ENCODE results near the gene NELFE. TPM values are rescaled to one million over a fixed set of nuclear protein-coding genes. Genes with fewer than 3 reads are reported as not detected.
"Not testable (repeated sequence)": the region's sequence is repeated elsewhere in the genome, so short reads cannot be mapped to it uniquely, and the experiment has no call there.

NELFE gene, protein sequence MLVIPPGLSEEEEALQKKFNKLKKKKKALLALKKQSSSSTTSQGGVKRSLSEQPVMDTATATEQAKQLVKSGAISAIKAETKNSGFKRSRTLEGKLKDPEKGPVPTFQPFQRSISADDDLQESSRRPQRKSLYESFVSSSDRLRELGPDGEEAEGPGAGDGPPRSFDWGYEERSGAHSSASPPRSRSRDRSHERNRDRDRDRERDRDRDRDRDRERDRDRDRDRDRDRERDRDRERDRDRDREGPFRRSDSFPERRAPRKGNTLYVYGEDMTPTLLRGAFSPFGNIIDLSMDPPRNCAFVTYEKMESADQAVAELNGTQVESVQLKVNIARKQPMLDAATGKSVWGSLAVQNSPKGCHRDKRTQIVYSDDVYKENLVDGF
- total RNA-seq, result 41.9 TPM
- long read RNA-seq, transcript NELFE-202 (11 exons, 1,584 nt), result major isoform, 29 of 42 reads
- long read RNA-seq, partial matches to known transcripts, result 6 of 42 reads
- long read RNA-seq, other reads (novel, unspliced or antisense), result 7 of 42 reads

DNA sequence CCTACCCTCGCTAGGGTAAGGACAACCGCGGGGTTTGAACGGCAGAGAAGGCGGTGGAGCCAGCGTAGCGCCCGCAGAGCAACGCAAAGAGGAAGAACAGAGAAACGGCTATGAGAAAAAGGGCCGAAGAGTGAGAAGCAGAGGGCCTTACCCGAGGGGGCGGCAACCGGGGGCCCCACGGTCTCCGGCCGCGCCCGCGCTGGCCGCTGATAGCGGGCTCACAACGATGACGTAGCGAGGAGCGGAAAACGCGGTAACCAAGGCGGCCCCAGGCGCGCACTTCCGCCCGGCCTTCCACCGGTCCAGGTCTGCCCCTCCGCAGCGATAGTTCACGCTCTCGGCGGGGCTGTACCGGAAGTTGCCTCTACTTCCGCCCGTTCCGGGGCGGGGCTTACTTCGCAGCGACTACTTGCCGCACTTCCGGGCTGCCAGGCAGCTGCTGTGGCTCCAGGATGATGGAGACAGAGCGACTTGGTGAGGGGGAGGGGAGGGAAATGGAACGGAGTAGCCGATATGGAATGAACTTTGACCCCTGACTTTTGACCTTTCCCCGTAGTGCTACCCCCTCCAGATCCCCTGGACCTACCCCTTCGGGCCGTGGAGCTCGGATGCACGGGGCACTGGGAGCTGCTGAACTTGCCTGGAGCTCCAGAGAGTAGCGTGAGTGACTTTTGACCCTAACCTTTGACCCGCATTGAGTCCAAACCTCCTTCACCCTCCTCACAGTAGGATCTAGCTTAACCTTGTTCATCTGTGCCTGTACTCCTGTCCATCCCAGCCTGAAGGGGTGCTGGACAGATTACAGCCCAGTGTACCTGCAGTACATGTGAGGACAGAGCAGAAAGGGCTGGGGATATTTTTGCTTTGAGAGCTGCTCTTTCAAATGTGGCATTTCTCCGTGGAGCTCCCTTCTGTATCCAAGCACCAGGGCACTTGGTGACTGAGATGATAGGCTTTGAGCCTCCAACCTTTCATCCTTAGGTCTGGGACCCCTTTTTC, at the start of gene NELFE, which contains the start of gene SKIC2:
Gene NELFE (minus strand): TSS at position 231 of the 999 bp plus-strand sequence. CDS start 525 bp downstream, outside the sequence.
Gene SKIC2 (plus strand): TSS at position 435 of the 999 bp plus-strand sequence. CDS start 18 bp downstream, at position 453.
- ATAC-seq, result peak; percentile 99
- peak; percentile 98 for DNase-seq (ENCODE audit: missing footprints)
- intact Hi-C loops (cut with DNase I), result loop anchor here (1.0 to 10.0 kb wide), 4 partner anchors 14 to 414 kb away; partner anchors contain the start of genes ATP6V1G2, C6orf47, DDX39B and GPANK1

- intact Hi-C loops (cut with DNase I); DNase-seq (ENCODE audit: missing footprints); ATAC-seq: not testable (repeated sequence)
Measured at GRCh38 chr6:32008037-32008436, 49.3 kb upstream of the NELFE start.

DNA sequence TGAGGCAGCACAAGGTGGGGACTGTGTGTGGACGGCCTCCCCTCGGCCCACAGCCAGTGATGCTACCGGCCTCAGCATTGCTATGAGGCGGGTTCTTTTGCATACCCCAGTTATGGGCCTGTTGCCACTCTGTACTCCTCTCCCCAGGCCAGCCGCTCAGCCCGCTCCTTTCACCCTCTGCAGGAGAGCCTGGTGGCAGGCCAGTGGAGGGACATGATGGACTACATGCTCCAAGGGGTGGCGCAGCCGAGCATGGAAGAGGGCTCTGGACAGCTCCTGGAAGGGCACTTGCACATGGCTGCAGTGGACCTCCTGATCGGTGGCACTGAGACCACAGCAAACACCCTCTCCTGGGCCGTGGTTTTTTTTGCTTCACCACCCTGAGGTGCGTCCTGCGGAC, 48.3 kb upstream of the NELFE start:
- DNase-seq (ENCODE audit: missing footprints); ATAC-seq; intact Hi-C loops (cut with DNase I): not testable (repeated sequence)

GRCh38 chr6:32005991-32006529, 47.3 kb upstream of the NELFE start:
- peak; percentile 28 for DNase-seq (ENCODE audit: missing footprints)
- intact Hi-C loops (cut with DNase I); ATAC-seq: not testable (repeated sequence)

- ATAC-seq; DNase-seq (ENCODE audit: missing footprints); intact Hi-C loops (cut with DNase I): not testable (repeated sequence)
Measured at GRCh38 chr6:32005538-32005880, 46.7 kb upstream of the NELFE start.

- intact Hi-C loops (cut with DNase I); DNase-seq (ENCODE audit: missing footprints); ATAC-seq: not testable (repeated sequence)
Measured at GRCh38 chr6:32004864-32005537, 46.2 kb upstream of the NELFE start.

DNA sequence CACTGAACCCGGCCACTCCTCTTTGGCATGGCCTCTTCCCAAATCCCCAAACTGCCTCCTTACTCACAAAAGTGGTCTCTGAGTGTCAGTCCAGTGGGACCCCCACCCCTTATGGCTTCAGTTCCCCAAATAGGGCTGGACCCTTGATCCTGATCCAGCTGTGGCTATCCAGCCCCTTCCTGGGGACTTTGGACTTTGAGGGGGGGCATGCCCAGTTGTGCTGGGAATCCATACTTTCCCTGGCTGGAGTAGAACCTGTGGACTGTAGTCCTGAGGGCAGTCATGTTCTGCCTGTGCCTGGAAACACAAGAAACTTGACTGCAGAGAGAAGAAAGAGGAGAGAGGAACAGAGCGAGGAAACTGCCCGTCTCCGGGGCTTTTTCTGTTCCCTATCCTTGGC, 45.6 kb upstream of the NELFE start:
- ATAC-seq; DNase-seq (ENCODE audit: missing footprints); intact Hi-C loops (cut with DNase I): not testable (repeated sequence)

- intact Hi-C loops (cut with DNase I); ATAC-seq; DNase-seq (ENCODE audit: missing footprints): not testable (repeated sequence)
Measured at GRCh38 chr6:32003301-32003700, 44.5 kb upstream of the NELFE start.

DNA sequence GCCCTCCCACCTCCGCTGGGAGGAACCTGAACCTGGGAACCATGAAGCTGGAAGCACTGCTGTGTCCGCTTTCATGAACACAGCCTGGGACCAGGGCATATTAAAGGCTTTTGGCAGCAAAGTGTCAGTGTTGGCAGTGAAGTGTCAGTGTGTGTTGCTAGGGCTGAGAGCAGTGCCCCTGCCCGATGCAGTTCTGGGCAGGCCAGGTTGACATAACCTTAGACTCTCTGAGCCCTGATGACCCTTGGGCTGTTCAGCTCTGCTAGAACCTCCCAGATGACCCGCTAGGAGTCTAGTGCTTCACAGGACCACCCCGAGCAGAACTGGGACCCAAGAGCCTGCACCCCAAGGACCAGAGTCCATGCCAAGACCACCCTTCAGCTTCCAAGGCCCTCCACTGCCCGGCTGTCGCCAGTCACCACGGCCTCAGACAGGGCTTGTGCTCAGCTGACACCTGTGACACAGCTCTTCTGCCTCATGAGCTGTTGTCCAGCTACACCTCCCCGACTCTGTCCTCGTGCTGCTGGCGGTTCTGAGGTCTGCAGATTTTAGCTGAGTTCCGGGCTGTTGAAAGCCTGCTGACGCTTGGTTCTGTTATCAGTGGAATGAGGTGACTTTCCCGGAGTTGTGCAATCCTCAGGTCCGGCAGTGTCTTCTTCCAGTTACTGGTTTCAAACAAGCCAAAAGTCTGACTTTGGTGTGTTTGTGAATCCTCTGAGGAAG, 43.9 kb upstream of the NELFE start:
- ATAC-seq, result peak; percentile 58
- intact Hi-C loops (cut with DNase I); DNase-seq (ENCODE audit: missing footprints): not testable (repeated sequence)

GRCh38 chr6:31996385-31996784, 37.6 kb upstream of the NELFE start:
- DNase-seq (ENCODE audit: missing footprints), result peak; percentile 13
- ATAC-seq; intact Hi-C loops (cut with DNase I): not testable (repeated sequence)

- peak; percentile 46 for DNase-seq (ENCODE audit: missing footprints)
- ATAC-seq; intact Hi-C loops (cut with DNase I): not testable (repeated sequence)
Measured at GRCh38 chr6:31994421-31994820, 35.6 kb upstream of the NELFE start.

- DNase-seq (ENCODE audit: missing footprints); ATAC-seq; intact Hi-C loops (cut with DNase I): not testable (repeated sequence)
Measured at GRCh38 chr6:31989363-31989762, 30.6 kb upstream of the NELFE start.

DNA sequence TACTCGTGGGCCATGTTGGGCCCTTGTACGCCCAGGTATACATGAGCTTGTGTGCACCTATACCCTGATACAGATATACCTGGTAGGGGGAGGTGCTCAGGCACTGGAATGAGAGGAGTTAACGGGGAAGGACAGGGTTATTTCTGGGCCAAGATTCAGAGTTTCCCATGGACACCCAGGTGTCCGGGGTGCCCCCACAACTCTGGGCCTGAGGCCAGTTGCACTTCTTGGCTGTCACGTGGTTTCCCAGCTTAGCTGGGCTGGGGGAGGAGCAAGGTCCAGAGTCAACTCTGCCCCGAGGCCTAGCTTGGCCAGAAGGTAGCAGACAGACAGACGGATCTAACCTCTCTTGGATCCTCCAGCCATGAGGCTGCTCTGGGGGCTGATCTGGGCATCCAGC, 23.0 kb upstream of the NELFE start, which contains the start of gene C4A:
Gene C4A (plus strand): TSS at position 314 of the 400 bp plus-strand sequence. CDS start 51 bp downstream, at position 365.
- peak; percentile 76 for ATAC-seq
- intact Hi-C loops (cut with DNase I), result not testable (repeated sequence)

GRCh38 chr6:31980998-31981397, 22.2 kb upstream of the NELFE start:
- intact Hi-C loops (cut with DNase I); ATAC-seq; DNase-seq (ENCODE audit: missing footprints): not testable (repeated sequence)

More for the DNA sequence above, 23.0 kb upstream of the NELFE start, which contains the start of gene C4A:
- not testable (repeated sequence) for DNase-seq (ENCODE audit: missing footprints)

DNA sequence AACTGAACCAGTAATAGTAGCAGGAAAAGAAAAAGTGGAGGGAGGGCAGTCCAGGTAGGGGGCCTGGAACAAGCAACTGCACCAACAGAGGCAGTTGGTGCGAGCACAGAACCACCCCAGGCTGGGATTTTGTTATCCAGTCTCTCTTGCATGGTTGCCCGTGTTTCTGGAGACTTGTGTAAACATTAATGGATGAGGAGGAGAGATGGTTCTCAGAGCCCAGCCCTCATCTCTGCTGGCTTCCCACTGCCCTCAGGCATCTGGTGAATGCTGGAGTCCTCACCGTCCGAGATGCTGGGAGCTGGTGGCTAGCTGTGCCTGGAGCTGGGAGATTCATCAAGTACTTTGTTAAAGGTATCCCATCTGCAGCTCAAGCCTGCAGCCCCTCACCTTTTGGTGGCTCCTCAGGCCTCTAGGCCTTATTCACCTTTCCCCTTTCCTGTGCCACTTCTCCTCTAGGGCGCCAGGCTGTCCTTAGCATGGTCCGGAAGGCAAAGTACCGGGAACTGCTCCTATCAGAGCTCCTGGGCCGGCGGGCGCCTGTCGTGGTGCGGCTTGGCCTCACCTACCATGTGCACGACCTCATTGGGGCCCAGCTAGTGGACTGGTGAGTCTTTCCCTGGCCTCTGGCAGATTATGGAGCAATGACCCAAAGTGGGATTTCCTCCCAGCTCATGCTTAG, 21.6 kb upstream of the NELFE start:
- peak; percentile 6 for DNase-seq (ENCODE audit: missing footprints)
- ATAC-seq; intact Hi-C loops (cut with DNase I): not testable (repeated sequence)

- intact Hi-C loops (cut with DNase I), result loop anchor here (10.0 kb wide), 1 partner anchor 995 kb away; no protein-coding TSS in a partner anchor
- ATAC-seq (no peak), DNase-seq (ENCODE audit: missing footprints) (no peak)
Measured at GRCh38 chr6:31979238-31979898, 20.6 kb upstream of the NELFE start.

Measured in Right ventricle myocardium inferior (tissue), 1 donor.